IMR-90 (cell line): Measurements from ENCODE around the gene EML1. TPM values are rescaled to one million over a fixed set of nuclear protein-coding genes. Genes with fewer than 3 reads are reported as not detected.

Experiments used
- ATAC-seq: fragments of 200-7000 bp; cut with Tn5 transposase; 2 replicates; pipeline ENCODE4 v1.9.1; 2020; ENCODE audit warnings: low read depth, mild to moderate bottlenecking, moderate library complexity
- BruUV-seq: library from RNA; stranded (reverse); fragments of 400-500 nt; replicated peaks from 2 replicates; lab custom pipeline; 2021; lab: Mats Ljungman, UMichigan
- CTCF ChIA-PET: fragments of 300-600 bp; formaldehyde crosslinking; extraction: SDS; loops from one replicate; lab custom pipeline; 2021; ENCODE audit warnings: antibody characterized with exemption; lab: Yijun Ruan, JAX
- POLR2A ChIA-PET: fragments of 300-600 bp; sonication (Branson Sonifier 250); formaldehyde crosslinking; loops from one replicate; lab custom pipeline; 2022; ENCODE audit warnings: antibody characterized with exemption; ENCODE audit not compliant: unreplicated experiment; lab: Charles Lee
- DNase-seq: peaks from one replicate; pipeline ENCODE4 v3.0.0; 2013
- H2AFZ ChIP-seq: replicated peaks from 2 replicates; pipeline ENCODE3; 2013; ENCODE audit warnings: low read length, mild to moderate bottlenecking; ENCODE audit not compliant: poor library complexity
- H2AK5ac ChIP-seq: 2 replicates; pipeline ENCODE4 v1.6.1; 2013; ENCODE audit warnings: low read depth, low read length, inconsistent platforms
- H2AK9ac ChIP-seq: replicated peaks from 2 replicates; pipeline ENCODE3; 2013; ENCODE audit warnings: mild to moderate bottlenecking, low read depth, low read length, moderate library complexity; ENCODE audit not compliant: poor library complexity
- H2BK120ac ChIP-seq: 2 replicates; pipeline ENCODE4 v1.6.1; 2013; ENCODE audit warnings: low read depth, low read length, inconsistent platforms
- H2BK15ac ChIP-seq: 3 replicates; pipeline ENCODE4 v1.6.1; 2013; ENCODE audit warnings: low read depth, low read length, inconsistent platforms
- H2BK20ac ChIP-seq: 2 replicates; pipeline ENCODE4 v1.6.1; 2013; ENCODE audit warnings: low read depth, mild to moderate bottlenecking, inconsistent platforms, low read length, moderate library complexity
- H2BK5ac ChIP-seq: 2 replicates; pipeline ENCODE4 v1.6.1; 2013; ENCODE audit warnings: mild to moderate bottlenecking, low read depth, low read length, inconsistent platforms; ENCODE audit not compliant: poor library complexity, severe bottlenecking
- H3K14ac ChIP-seq: replicated peaks from 2 replicates; pipeline ENCODE4 v1.6.1; 2013; ENCODE audit warnings: low read depth, low read length, inconsistent platforms
- H3K18ac ChIP-seq: 2 replicates; pipeline ENCODE4 v1.6.1; 2013; ENCODE audit warnings: low read depth, low read length, control low read depth
- H3K23ac ChIP-seq: 2 replicates; pipeline ENCODE4 v1.6.1; 2013; ENCODE audit warnings: low read depth, low read length, inconsistent platforms
- H3K27ac ChIP-seq: 2 replicates; pipeline ENCODE4 v1.5.1; 2013; ENCODE audit warnings: mild to moderate bottlenecking, control low read depth, low read length; ENCODE audit not compliant: insufficient read depth
- H3K27me3 ChIP-seq: 2 replicates; pipeline ENCODE4 v1.6.1; 2013; ENCODE audit warnings: low read length; ENCODE audit not compliant: control insufficient read depth, insufficient read depth
- H3K36me3 ChIP-seq: 2 replicates; pipeline ENCODE4 v1.6.1; 2013; ENCODE audit warnings: low read length, mixed read lengths; ENCODE audit not compliant: control insufficient read depth, insufficient read depth
- H3K4ac ChIP-seq: 2 replicates; pipeline ENCODE4 v1.6.1; 2013; ENCODE audit warnings: low read depth, low read length, inconsistent platforms
- H3K4me1 ChIP-seq: 2 replicates; pipeline ENCODE4 v1.6.1; 2013; ENCODE audit warnings: low read length, mixed read lengths; ENCODE audit not compliant: control insufficient read depth, insufficient read depth
- H3K4me2 ChIP-seq: 2 replicates; pipeline ENCODE4 v1.6.1; 2013; ENCODE audit warnings: low read depth, mild to moderate bottlenecking, control low read depth, low read length, moderate library complexity
- H3K4me3 ChIP-seq: 2 replicates; pipeline ENCODE4 v1.5.1; 2013; ENCODE audit warnings: low read depth, mild to moderate bottlenecking, control low read depth, low read length, moderate library complexity; ENCODE audit not compliant: insufficient read depth
- H3K56ac ChIP-seq: 2 replicates; pipeline ENCODE4 v1.6.1; 2013; ENCODE audit warnings: low read length, inconsistent platforms; ENCODE audit not compliant: insufficient read depth; ENCODE audit errors: extremely low read depth
- H3K79me1 ChIP-seq, 2 experiments: 2 replicates each; pipeline ENCODE4 v1.6.1; 2013; ENCODE audit warnings: low read length in 2 of 2, inconsistent platforms in 1 of 2, low read depth in 1 of 2
- H3K9ac ChIP-seq: 2 replicates; pipeline ENCODE4 v1.6.1; 2013; ENCODE audit warnings: low read depth, low read length, control low read depth
- H3K9me1 ChIP-seq: 2 replicates; pipeline ENCODE4 v1.6.1; 2013; ENCODE audit warnings: low read length, inconsistent platforms; ENCODE audit not compliant: insufficient read depth
- H3K9me3 ChIP-seq: 2 replicates; pipeline ENCODE4 v1.6.1; 2013; ENCODE audit warnings: low read length; ENCODE audit not compliant: control insufficient read depth, insufficient read depth
- H4K20me1 ChIP-seq: 2 replicates; pipeline ENCODE4 v1.6.1; 2013; ENCODE audit warnings: low read length, inconsistent platforms; ENCODE audit not compliant: insufficient read depth
- H4K5ac ChIP-seq: 2 replicates; pipeline ENCODE4 v1.6.1; 2013; ENCODE audit warnings: mild to moderate bottlenecking, low read depth, low read length, control low read depth
- H4K8ac ChIP-seq, 2 experiments: 2 replicates each; pipeline ENCODE4 v1.6.1; 2013; ENCODE audit warnings: low read depth in 2 of 2, low read length in 2 of 2, control low read depth in 1 of 2, inconsistent platforms in 1 of 2
- H4K91ac ChIP-seq: 2 replicates; pipeline ENCODE4 v1.6.1; 2013; ENCODE audit warnings: low read depth, low read length, inconsistent platforms; ENCODE audit not compliant: insufficient read depth
- MAFK ChIP-seq: IDR thresholded peaks from 2 replicates; pipeline ENCODE4 v1.6.1; 2012; ENCODE audit warnings: low read depth, low read length, improper control_type of control experiment
- POLR2A ChIP-seq: IDR thresholded peaks from 2 replicates; pipeline ENCODE4 v1.6.1; 2012; ENCODE audit warnings: mild to moderate bottlenecking, low read depth, low read length
- RAD21 ChIP-seq: IDR thresholded peaks from 2 replicates; pipeline ENCODE4 v1.6.1; 2012; ENCODE audit warnings: low read length, improper control_type of control experiment
- SMC3 ChIP-seq: fragments of 150-350 bp; IDR thresholded peaks from 2 replicates; pipeline ENCODE4 v1.6.1; 2016; ENCODE audit warnings: low read depth, mild to moderate bottlenecking, antibody characterized with exemption, low read length, moderate library complexity
- WGBS, 2 experiments: methylation state at CpG; one replicate each; pipeline versions ENCODE4 v1.1.5 to v1.1.7; 2013; ENCODE audit warnings: missing lambda C conversion rate in 2 of 2; ENCODE audit not compliant: insufficient read length in 1 of 2; ENCODE audit errors: extremely low coverage in 2 of 2; 5-methylcytosine and 5-hydroxymethylcytosine counted together
- dilution Hi-C: fragments of 300-500 bp; cut with HindIII; formaldehyde crosslinking; loops from one replicate; pipeline ENCODE4 v1.14.3; 2018; ENCODE audit warnings: low sequenced_read_pairs; ENCODE audit not compliant: unreplicated experiment
- in situ Hi-C: fragments of 300-500 bp; cut with MboI; formaldehyde crosslinking; loops from 3 replicates; pipeline ENCODE4 v1.14.3; 2019; ENCODE audit warnings: low sequenced_read_pairs, inconsistent platforms, mixed read lengths
- intact Hi-C: fragments of 100-400 bp; cut with micrococcal nuclease; formaldehyde crosslinking; loops from 2 replicates; pipeline ENCODE4 v1.10.0; 2022
- polyA plus RNA-seq, 3 experiments: library from polyadenylated mRNA; depleted of rRNA; stranded (reverse); fragments of >200 nt; gene quantifications; 2 replicates each; pipeline ENCODE4 v1.2.3, GENCODE V29; 2012; ENCODE audit warnings: low replicate concordance in 1 of 3
- total RNA-seq: library from RNA; depleted of rRNA; stranded (reverse); fragments of >200 nt; gene quantifications from 2 replicates; pipeline ENCODE4 v1.2.3, GENCODE V29; 2012
- TF ChIP-seq, protein P1 (sequence below): conservative IDR thresholded peaks from 2 replicates; pipeline ENCODE4 v1.5.1; 2012; ENCODE audit warnings: mild to moderate bottlenecking, low read depth, low read length, improper control_type of control experiment

The EML1 gene
- total and polyA plus RNA-seq, 2 of the 4 experiments (the other 2 are of a cell fraction) = 14.0 to 42.3 TPM

DNA sequence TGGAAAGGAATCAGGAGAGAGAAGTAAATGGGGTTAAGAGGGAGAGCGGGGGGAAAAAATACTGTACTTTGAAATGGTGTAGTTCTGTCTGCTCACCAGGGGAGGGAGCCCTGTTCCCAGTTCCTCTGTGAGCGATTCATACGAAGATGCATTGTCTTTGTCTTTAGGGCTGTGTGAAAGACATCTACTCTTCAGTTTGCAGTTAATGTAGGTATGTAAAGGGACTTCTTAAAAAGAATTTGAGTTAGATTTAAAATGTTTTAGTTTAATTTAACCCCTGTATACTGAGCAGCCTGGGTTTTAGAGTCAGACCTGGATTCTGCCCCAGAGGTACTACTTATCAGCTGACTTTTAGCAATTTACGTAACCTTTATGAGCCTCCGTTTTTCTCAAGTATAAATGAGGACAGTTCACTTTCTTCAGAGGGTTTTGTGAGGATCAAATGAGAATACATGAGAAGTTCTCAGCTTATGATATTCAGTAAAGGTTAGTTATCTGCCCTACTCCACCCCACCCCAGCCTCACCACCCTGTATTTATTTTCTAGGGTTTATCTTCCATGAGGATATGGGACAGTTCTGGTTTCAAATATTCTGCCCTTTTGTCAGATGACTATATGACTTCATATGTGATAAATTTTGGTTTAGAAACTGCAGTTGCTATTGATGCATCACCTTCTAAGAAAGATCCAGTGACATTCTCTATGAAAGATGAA lies 189.5 kb downstream of the EML1 start:
- ATAC-seq (peak; percentile 93), DNase-seq (peak; percentile 74)
- Histone ChIP-seq H2BK20ac (no peak overlapping the region), H2BK120ac (no peak overlapping the region), H3K9me1 (no peaks in the 10 kb centered on the region), H3K79me1 (peaks cover 2 to 14% of the 10 kb centered on the region in 2 experiments), H4K5ac (no peak overlapping the region; the same call in 1 of the 2 replicates), H3K9me3 (no peaks in the 10 kb centered on the region), H3K18ac (no peak overlapping the region), H3K27me3 (no peaks in the 10 kb centered on the region), H2AK9ac (no peak overlapping the region), H3K56ac (no peak overlapping the region), H3K4me1 (peaks cover 6% of the 10 kb centered on the region), H3K36me3 (no peaks in the 10 kb centered on the region), H3K4me3 (no peak overlapping the region), H4K8ac (0 out of 4 replicates have a peak overlapping the region, but pooled peaks of 1 of the 2 experiments have one; percentile 33), H3K4ac (no peak overlapping the region), H3K23ac (no peak overlapping the region), H3K27ac (no peak overlapping the region), H2AK5ac (no peak overlapping the region), H3K9ac (no peak overlapping the region), H3K4me2 (no peak overlapping the region), H4K91ac (no peak overlapping the region), H3K14ac (no peak overlapping the region), H2AFZ (no peak overlapping the region), H4K20me1 (no peaks in the 10 kb centered on the region), H2BK5ac (no peak overlapping the region), H2BK15ac (no peak overlapping the region)
- in situ Hi-C loops = loop anchor here (5.0 to 10.0 kb wide), 2 partner anchors 130 to 212 kb away; no protein-coding TSS in a partner anchor
- intact Hi-C loops = loop anchor here (1.0 kb wide), 3 partner anchors 45 to 210 kb away; no protein-coding TSS in a partner anchor
- ChIA-PET CTCF (interaction anchor here (0.6 to 2.2 kb wide), 10 partner anchors 36 to 216 kb away, joined by 3 to 7 read pairs (median 3); no protein-coding TSS in a partner anchor), POLR2A (no interaction called here)
- dilution Hi-C loops = no loop called here
- WGBS, 2 experiments = 43% methylated on average over 1 of the region's 5 CpGs; no CpG with 5 or more reads in 1 of the 2 experiments
- peak; percentile 97 for TF ChIP-seq RAD21
- TF ChIP-seq, protein P1, sequence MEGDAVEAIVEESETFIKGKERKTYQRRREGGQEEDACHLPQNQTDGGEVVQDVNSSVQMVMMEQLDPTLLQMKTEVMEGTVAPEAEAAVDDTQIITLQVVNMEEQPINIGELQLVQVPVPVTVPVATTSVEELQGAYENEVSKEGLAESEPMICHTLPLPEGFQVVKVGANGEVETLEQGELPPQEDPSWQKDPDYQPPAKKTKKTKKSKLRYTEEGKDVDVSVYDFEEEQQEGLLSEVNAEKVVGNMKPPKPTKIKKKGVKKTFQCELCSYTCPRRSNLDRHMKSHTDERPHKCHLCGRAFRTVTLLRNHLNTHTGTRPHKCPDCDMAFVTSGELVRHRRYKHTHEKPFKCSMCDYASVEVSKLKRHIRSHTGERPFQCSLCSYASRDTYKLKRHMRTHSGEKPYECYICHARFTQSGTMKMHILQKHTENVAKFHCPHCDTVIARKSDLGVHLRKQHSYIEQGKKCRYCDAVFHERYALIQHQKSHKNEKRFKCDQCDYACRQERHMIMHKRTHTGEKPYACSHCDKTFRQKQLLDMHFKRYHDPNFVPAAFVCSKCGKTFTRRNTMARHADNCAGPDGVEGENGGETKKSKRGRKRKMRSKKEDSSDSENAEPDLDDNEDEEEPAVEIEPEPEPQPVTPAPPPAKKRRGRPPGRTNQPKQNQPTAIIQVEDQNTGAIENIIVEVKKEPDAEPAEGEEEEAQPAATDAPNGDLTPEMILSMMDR = peak; percentile 93
- peak; percentile 40; the same call in 1 of the 2 replicates for TF ChIP-seq POLR2A
- TF ChIP-seq MAFK = no peak
- TF ChIP-seq SMC3 = peak; percentile 96
- no TSS peak for BruUV-seq
